IMR-90 (cell line): ENCODE measurements around the gene POLR1C. TPM values are rescaled to one million over a fixed set of nuclear protein-coding genes. Genes with fewer than 3 reads are reported as not detected.
"Not testable (repeated sequence)": the region's sequence is repeated elsewhere in the genome, so short reads cannot be mapped to it uniquely, and the experiment has no call there.

ENCODE experiments used
- ATAC-seq: fragments of 200-7000 bp; cut with Tn5 transposase; 2 replicates; pipeline ENCODE4 v1.9.1; 2020; ENCODE audit warnings: low read depth, mild to moderate bottlenecking, moderate library complexity
- BruUV-seq: library from RNA; stranded (reverse); fragments of 400-500 nt; replicated peaks from 2 replicates; lab custom pipeline; 2021; lab: Mats Ljungman, UMichigan
- CTCF ChIA-PET: fragments of 300-600 bp; formaldehyde crosslinking; extraction: SDS; loops from one replicate; lab custom pipeline; 2021; ENCODE audit warnings: antibody characterized with exemption; lab: Yijun Ruan, JAX
- POLR2A ChIA-PET: fragments of 300-600 bp; sonication (Branson Sonifier 250); formaldehyde crosslinking; loops from one replicate; lab custom pipeline; 2022; ENCODE audit warnings: antibody characterized with exemption; ENCODE audit not compliant: unreplicated experiment; lab: Charles Lee
- DNase-seq: peaks from one replicate; pipeline ENCODE4 v3.0.0; 2013
- H2AFZ ChIP-seq: replicated peaks from 2 replicates; pipeline ENCODE3; 2013; ENCODE audit warnings: low read length, mild to moderate bottlenecking; ENCODE audit not compliant: poor library complexity
- H2AK5ac ChIP-seq: 2 replicates; pipeline ENCODE4 v1.6.1; 2013; ENCODE audit warnings: low read depth, low read length, inconsistent platforms
- H2AK9ac ChIP-seq: replicated peaks from 2 replicates; pipeline ENCODE3; 2013; ENCODE audit warnings: mild to moderate bottlenecking, low read depth, low read length, moderate library complexity; ENCODE audit not compliant: poor library complexity
- H2BK120ac ChIP-seq: 2 replicates; pipeline ENCODE4 v1.6.1; 2013; ENCODE audit warnings: low read depth, low read length, inconsistent platforms
- H2BK15ac ChIP-seq: 3 replicates; pipeline ENCODE4 v1.6.1; 2013; ENCODE audit warnings: low read depth, low read length, inconsistent platforms
- H2BK20ac ChIP-seq: 2 replicates; pipeline ENCODE4 v1.6.1; 2013; ENCODE audit warnings: low read depth, mild to moderate bottlenecking, inconsistent platforms, low read length, moderate library complexity
- H2BK5ac ChIP-seq: 2 replicates; pipeline ENCODE4 v1.6.1; 2013; ENCODE audit warnings: mild to moderate bottlenecking, low read depth, low read length, inconsistent platforms; ENCODE audit not compliant: poor library complexity, severe bottlenecking
- H3K14ac ChIP-seq: replicated peaks from 2 replicates; pipeline ENCODE4 v1.6.1; 2013; ENCODE audit warnings: low read depth, low read length, inconsistent platforms
- H3K18ac ChIP-seq: 2 replicates; pipeline ENCODE4 v1.6.1; 2013; ENCODE audit warnings: low read depth, low read length, control low read depth
- H3K23ac ChIP-seq: 2 replicates; pipeline ENCODE4 v1.6.1; 2013; ENCODE audit warnings: low read depth, low read length, inconsistent platforms
- H3K27ac ChIP-seq: 2 replicates; pipeline ENCODE4 v1.5.1; 2013; ENCODE audit warnings: mild to moderate bottlenecking, control low read depth, low read length; ENCODE audit not compliant: insufficient read depth
- H3K27me3 ChIP-seq: 2 replicates; pipeline ENCODE4 v1.6.1; 2013; ENCODE audit warnings: low read length; ENCODE audit not compliant: control insufficient read depth, insufficient read depth
- H3K36me3 ChIP-seq: 2 replicates; pipeline ENCODE4 v1.6.1; 2013; ENCODE audit warnings: low read length, mixed read lengths; ENCODE audit not compliant: control insufficient read depth, insufficient read depth
- H3K4ac ChIP-seq: 2 replicates; pipeline ENCODE4 v1.6.1; 2013; ENCODE audit warnings: low read depth, low read length, inconsistent platforms
- H3K4me1 ChIP-seq: 2 replicates; pipeline ENCODE4 v1.6.1; 2013; ENCODE audit warnings: low read length, mixed read lengths; ENCODE audit not compliant: control insufficient read depth, insufficient read depth
- H3K4me2 ChIP-seq: 2 replicates; pipeline ENCODE4 v1.6.1; 2013; ENCODE audit warnings: low read depth, mild to moderate bottlenecking, control low read depth, low read length, moderate library complexity
- H3K4me3 ChIP-seq: 2 replicates; pipeline ENCODE4 v1.5.1; 2013; ENCODE audit warnings: low read depth, mild to moderate bottlenecking, control low read depth, low read length, moderate library complexity; ENCODE audit not compliant: insufficient read depth
- H3K56ac ChIP-seq: 2 replicates; pipeline ENCODE4 v1.6.1; 2013; ENCODE audit warnings: low read length, inconsistent platforms; ENCODE audit not compliant: insufficient read depth; ENCODE audit errors: extremely low read depth
- H3K79me1 ChIP-seq, 2 experiments: 2 replicates each; pipeline ENCODE4 v1.6.1; 2013; ENCODE audit warnings: low read length in 2 of 2, inconsistent platforms in 1 of 2, low read depth in 1 of 2
- H3K9ac ChIP-seq: 2 replicates; pipeline ENCODE4 v1.6.1; 2013; ENCODE audit warnings: low read depth, low read length, control low read depth
- H3K9me1 ChIP-seq: 2 replicates; pipeline ENCODE4 v1.6.1; 2013; ENCODE audit warnings: low read length, inconsistent platforms; ENCODE audit not compliant: insufficient read depth
- H3K9me3 ChIP-seq: 2 replicates; pipeline ENCODE4 v1.6.1; 2013; ENCODE audit warnings: low read length; ENCODE audit not compliant: control insufficient read depth, insufficient read depth
- H4K20me1 ChIP-seq: 2 replicates; pipeline ENCODE4 v1.6.1; 2013; ENCODE audit warnings: low read length, inconsistent platforms; ENCODE audit not compliant: insufficient read depth
- H4K5ac ChIP-seq: 2 replicates; pipeline ENCODE4 v1.6.1; 2013; ENCODE audit warnings: mild to moderate bottlenecking, low read depth, low read length, control low read depth
- H4K8ac ChIP-seq, 2 experiments: 2 replicates each; pipeline ENCODE4 v1.6.1; 2013; ENCODE audit warnings: low read depth in 2 of 2, low read length in 2 of 2, control low read depth in 1 of 2, inconsistent platforms in 1 of 2
- H4K91ac ChIP-seq: 2 replicates; pipeline ENCODE4 v1.6.1; 2013; ENCODE audit warnings: low read depth, low read length, inconsistent platforms; ENCODE audit not compliant: insufficient read depth
- RCOR1 ChIP-seq: IDR thresholded peaks from 2 replicates; pipeline ENCODE4 v1.6.1; 2012; ENCODE audit warnings: mild to moderate bottlenecking, low read length, improper control_type of control experiment; ENCODE audit not compliant: insufficient replicate concordance
- RFX5 ChIP-seq: IDR thresholded peaks from 2 replicates; pipeline ENCODE4 v1.8.0; 2012; ENCODE audit warnings: low read depth, mild to moderate bottlenecking, low read length, moderate library complexity
- WGBS, 2 experiments: methylation state at CpG; one replicate each; pipeline versions ENCODE4 v1.1.5 to v1.1.7; 2013; ENCODE audit warnings: missing lambda C conversion rate in 2 of 2; ENCODE audit not compliant: insufficient read length in 1 of 2; ENCODE audit errors: extremely low coverage in 2 of 2; 5-methylcytosine and 5-hydroxymethylcytosine counted together
- dilution Hi-C: fragments of 300-500 bp; cut with HindIII; formaldehyde crosslinking; loops from one replicate; pipeline ENCODE4 v1.14.3; 2018; ENCODE audit warnings: low sequenced_read_pairs; ENCODE audit not compliant: unreplicated experiment
- in situ Hi-C: fragments of 300-500 bp; cut with MboI; formaldehyde crosslinking; loops from 3 replicates; pipeline ENCODE4 v1.14.3; 2019; ENCODE audit warnings: low sequenced_read_pairs, inconsistent platforms, mixed read lengths
- intact Hi-C: fragments of 100-400 bp; cut with micrococcal nuclease; formaldehyde crosslinking; loops from 2 replicates; pipeline ENCODE4 v1.10.0; 2022
- polyA plus RNA-seq, 3 experiments: library from polyadenylated mRNA; depleted of rRNA; stranded (reverse); fragments of >200 nt; gene quantifications; 2 replicates each; pipeline ENCODE4 v1.2.3, GENCODE V29; 2012; ENCODE audit warnings: low replicate concordance in 1 of 3
- total RNA-seq: library from RNA; depleted of rRNA; stranded (reverse); fragments of >200 nt; gene quantifications from 2 replicates; pipeline ENCODE4 v1.2.3, GENCODE V29; 2012

POLR1C gene
- total and polyA plus RNA-seq, 2 of the 4 experiments (the other 2 are of a cell fraction): 46.1 to 72.6 TPM

DNA sequence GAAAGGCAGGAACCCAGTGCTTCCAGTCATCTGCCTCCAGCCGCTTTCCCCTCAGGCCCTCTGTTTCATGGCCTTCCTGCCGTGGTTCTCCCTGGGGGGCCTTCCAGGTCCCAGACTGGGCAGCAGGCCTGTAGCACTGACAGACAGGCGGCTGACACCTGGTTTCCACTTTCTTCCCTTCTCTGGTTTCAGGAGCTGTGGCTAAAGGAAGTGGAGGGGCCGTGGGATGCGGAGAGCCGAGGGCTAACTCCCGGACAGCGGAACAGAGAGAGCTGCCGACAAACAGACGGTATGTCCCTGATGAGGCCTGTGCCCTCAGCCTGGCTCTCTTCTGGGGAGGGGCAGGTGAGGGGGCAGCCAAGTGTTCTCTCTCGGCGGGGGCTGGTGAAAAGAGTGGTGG lies 19.2 kb upstream of the POLR1C start (continued):
- TF ChIP-seq RFX5: no peak
- TF ChIP-seq RCOR1: no peak

DNA sequence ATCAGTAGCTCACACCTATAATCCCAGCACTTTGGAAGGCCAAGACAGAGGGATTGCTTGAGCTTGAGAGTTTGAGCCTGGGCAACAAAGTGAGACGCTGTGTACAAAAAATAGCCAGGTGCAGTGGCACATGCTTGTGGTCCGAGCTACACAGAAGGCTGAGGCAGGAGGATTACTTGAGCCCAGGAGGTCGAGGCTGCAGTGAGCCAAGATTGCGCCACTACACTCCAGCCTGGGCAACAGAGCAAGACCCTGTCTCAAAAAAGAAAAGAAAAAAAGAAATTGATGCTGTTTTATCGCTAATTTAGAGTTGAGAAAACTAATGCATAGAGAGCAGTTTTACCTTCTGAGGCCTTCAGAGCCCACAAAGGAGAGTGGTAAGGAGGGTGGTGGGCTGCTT lies 18.6 kb upstream of the POLR1C start:
- H3K27me3 ChIP-seq, H3K18ac ChIP-seq, POLR2A ChIA-PET, H3K4me3 ChIP-seq, H4K8ac ChIP-seq, H3K9ac ChIP-seq, H2AK5ac ChIP-seq, H3K4ac ChIP-seq, H3K4me2 ChIP-seq, H2AFZ ChIP-seq, H3K56ac ChIP-seq, dilution Hi-C loops, H3K9me3 ChIP-seq, ATAC-seq, BruUV-seq, H3K23ac ChIP-seq, H2AK9ac ChIP-seq, H2BK120ac ChIP-seq, DNase-seq, H2BK20ac ChIP-seq, H2BK5ac ChIP-seq, H4K91ac ChIP-seq, CTCF ChIA-PET, H2BK15ac ChIP-seq, H3K27ac ChIP-seq, H4K5ac ChIP-seq, H3K14ac ChIP-seq: not testable (repeated sequence)
- Histone ChIP-seq H3K79me1 (peaks cover 20 to 44% of the 10 kb centered on the region in 2 experiments), H3K36me3 (peaks cover 42% of the 10 kb centered on the region), H3K9me1 (peaks cover 23% of the 10 kb centered on the region), H4K20me1 (peaks cover 14% of the 10 kb centered on the region; the same call in 1 of the 2 replicates), H3K4me1 (peaks cover 35% of the 10 kb centered on the region)
- intact Hi-C loops: loop anchor here (5.0 kb wide), 1 partner anchor 131 kb away; the partner anchor contains the start of gene ZNF318
- in situ Hi-C loops: loop anchor here (5.0 to 10.0 kb wide), 2 partner anchors 36 to 53 kb away; no protein-coding TSS in a partner anchor
- 100% methylated on average over 4 of the region's 5 CpGs; no CpG with 5 or more reads in 1 of the 2 experiments for WGBS, 2 experiments
